Measurements from ENCODE around the gene CSNK2A1. TPM values are rescaled to one million over a fixed set of nuclear protein-coding genes. Genes with fewer than 3 reads are reported as not detected.

Gene CSNK2A1
- polyA plus RNA-seq, 1 donor from 2014 or later = 255 TPM

- Histone ChIP-seq H3K27ac (ENCODE audit: low read length) (no peak overlapping the region), H3K79me2 (replicated peaks; ENCODE audit: insufficient read depth, low read length) (no peaks in the 10 kb centered on the region), H3K36me3 (ENCODE audit: insufficient read depth, low read length) (no peaks in the 10 kb centered on the region), H3K4me3 (ENCODE audit: low read length) (no peak overlapping the region), H2AFZ (ENCODE audit: low read depth, low read length) (no peak overlapping the region), H3K4me2 (ENCODE audit: low read length) (no peak overlapping the region), H3K9me2 (ENCODE audit: insufficient read depth, low read length) (no peaks in the 10 kb centered on the region), H3K27me3 (ENCODE audit: insufficient read depth, low read depth, low read length) (no peaks in the 10 kb centered on the region), H3K9me3 (ENCODE audit: low read length) (no peaks in the 10 kb centered on the region), H3K9ac (ENCODE audit: low read length) (no peak overlapping the region), H4K20me1 (ENCODE audit: insufficient read depth) (no peaks in the 10 kb centered on the region), H3F3A (ENCODE audit: insufficient read depth, low read length, poor library complexity, severe bottlenecking) (no peaks in the 10 kb centered on the region)
- TF ChIP-seq, protein P1, sequence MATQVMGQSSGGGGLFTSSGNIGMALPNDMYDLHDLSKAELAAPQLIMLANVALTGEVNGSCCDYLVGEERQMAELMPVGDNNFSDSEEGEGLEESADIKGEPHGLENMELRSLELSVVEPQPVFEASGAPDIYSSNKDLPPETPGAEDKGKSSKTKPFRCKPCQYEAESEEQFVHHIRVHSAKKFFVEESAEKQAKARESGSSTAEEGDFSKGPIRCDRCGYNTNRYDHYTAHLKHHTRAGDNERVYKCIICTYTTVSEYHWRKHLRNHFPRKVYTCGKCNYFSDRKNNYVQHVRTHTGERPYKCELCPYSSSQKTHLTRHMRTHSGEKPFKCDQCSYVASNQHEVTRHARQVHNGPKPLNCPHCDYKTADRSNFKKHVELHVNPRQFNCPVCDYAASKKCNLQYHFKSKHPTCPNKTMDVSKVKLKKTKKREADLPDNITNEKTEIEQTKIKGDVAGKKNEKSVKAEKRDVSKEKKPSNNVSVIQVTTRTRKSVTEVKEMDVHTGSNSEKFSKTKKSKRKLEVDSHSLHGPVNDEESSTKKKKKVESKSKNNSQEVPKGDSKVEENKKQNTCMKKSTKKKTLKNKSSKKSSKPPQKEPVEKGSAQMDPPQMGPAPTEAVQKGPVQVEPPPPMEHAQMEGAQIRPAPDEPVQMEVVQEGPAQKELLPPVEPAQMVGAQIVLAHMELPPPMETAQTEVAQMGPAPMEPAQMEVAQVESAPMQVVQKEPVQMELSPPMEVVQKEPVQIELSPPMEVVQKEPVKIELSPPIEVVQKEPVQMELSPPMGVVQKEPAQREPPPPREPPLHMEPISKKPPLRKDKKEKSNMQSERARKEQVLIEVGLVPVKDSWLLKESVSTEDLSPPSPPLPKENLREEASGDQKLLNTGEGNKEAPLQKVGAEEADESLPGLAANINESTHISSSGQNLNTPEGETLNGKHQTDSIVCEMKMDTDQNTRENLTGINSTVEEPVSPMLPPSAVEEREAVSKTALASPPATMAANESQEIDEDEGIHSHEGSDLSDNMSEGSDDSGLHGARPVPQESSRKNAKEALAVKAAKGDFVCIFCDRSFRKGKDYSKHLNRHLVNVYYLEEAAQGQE (IDR thresholded peaks at IDR 0.05; ENCODE audit: borderline replicate concordance) = no peak
Observed at GRCh38 chr20:427849-428657, 115.5 kb downstream of the CSNK2A1 start.

DNA sequence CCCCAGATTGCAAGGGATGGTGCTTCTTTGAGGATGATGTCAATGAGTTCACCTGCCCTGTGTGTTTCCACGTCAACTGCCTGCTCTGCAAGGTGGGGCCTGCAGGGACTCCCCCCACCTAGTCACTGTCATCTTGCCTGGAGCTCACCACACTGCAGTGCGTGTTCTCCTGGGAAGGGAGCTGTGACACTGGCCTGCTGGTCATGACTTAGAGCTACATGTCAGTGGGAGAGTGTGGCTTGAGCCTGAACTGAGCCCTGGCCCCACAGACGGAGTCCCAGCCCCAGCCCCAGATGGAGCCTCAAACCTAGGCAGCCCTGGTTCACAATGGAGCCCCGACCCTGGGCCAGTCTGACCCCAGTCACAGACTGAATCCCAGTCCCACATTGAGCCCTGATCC lies 116.2 kb downstream of the CSNK2A1 start:
- H3K4me3 ChIP-seq (ENCODE audit: low read length) = no peak overlapping the region
- TF ChIP-seq TAF1 (IDR thresholded peaks at IDR 0.05; ENCODE audit: low read depth) = no peak
- no peak for TF ChIP-seq SMC3 (conservative IDR thresholded peaks at IDR 0.05; ENCODE audit: poor library complexity)
- no peak for TF ChIP-seq POLR2AphosphoS5 (IDR thresholded peaks at IDR 0.05)
- no peak for TF ChIP-seq CTCF (IDR thresholded peaks at IDR 0.05; ENCODE audit: poor library complexity, severe bottlenecking)
- TF ChIP-seq, protein P1 (IDR thresholded peaks at IDR 0.05; ENCODE audit: borderline replicate concordance) = no peak
- no peak for TF ChIP-seq EP300 (conservative IDR thresholded peaks at IDR 0.05; ENCODE audit: poor library complexity, severe bottlenecking)
- TF ChIP-seq EZH2 (IDR thresholded peaks at IDR 0.05; ENCODE audit: borderline replicate concordance, insufficient read depth, low read length, poor library complexity, severe bottlenecking) = no peak
- TF ChIP-seq MXI1 (conservative IDR thresholded peaks at IDR 0.05; ENCODE audit: poor library complexity, severe bottlenecking) = no peak
- TF ChIP-seq RAD21 (conservative IDR thresholded peaks at IDR 0.05) = no peak
- H3K36me3 ChIP-seq (ENCODE audit: insufficient read depth, low read length) = no peaks in the 10 kb centered on the region
- no peaks in the 10 kb centered on the region for H3F3A ChIP-seq (ENCODE audit: insufficient read depth, low read length, poor library complexity, severe bottlenecking)
- no peak overlapping the region for H3K9ac ChIP-seq (ENCODE audit: low read length)
- no peaks in the 10 kb centered on the region for H3K27me3 ChIP-seq (ENCODE audit: insufficient read depth, low read depth, low read length)
- H2AFZ ChIP-seq (ENCODE audit: low read depth, low read length) = no peak overlapping the region
- no peaks in the 10 kb centered on the region for H3K9me2 ChIP-seq (ENCODE audit: insufficient read depth, low read length)
- no peaks in the 10 kb centered on the region for H3K79me2 ChIP-seq (replicated peaks; ENCODE audit: insufficient read depth, low read length)
- H3K9me3 ChIP-seq (ENCODE audit: low read length) = no peaks in the 10 kb centered on the region
- H3K4me2 ChIP-seq (ENCODE audit: low read length) = no peak overlapping the region
- H4K20me1 ChIP-seq (ENCODE audit: insufficient read depth) = no peaks in the 10 kb centered on the region
- H3K27ac ChIP-seq (ENCODE audit: low read length) = no peak overlapping the region
